Effector CD4-positive, alpha-beta T cell (primary cell): ENCODE results near the gene ZNF662.

Source experiments
- DNase-seq: peaks from one replicate; pipeline ENCODE4 v3.0.0-alpha.2; 2020

The ZNF662 gene

DNA sequence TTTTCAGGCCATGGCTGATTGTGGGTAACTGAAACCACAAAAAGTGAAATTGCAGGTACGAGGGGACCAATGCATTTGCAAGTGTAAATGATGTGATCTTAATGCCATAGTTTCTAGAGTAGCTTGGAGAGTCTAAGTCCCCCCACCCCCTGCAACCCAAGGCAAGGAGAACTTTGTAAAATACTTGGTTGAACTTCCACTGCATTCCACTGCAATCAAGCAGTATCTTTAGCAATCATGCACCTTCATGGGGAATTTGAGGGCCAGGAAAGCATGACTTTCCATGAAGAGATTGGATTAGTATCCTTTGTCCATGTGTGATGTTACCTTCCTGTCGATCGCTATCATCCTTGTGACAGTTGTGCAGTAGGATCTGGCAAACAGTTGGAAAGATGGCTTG, 18.9 kb upstream of the ZNF662 start:
- DNase-seq, result no peak

DNA sequence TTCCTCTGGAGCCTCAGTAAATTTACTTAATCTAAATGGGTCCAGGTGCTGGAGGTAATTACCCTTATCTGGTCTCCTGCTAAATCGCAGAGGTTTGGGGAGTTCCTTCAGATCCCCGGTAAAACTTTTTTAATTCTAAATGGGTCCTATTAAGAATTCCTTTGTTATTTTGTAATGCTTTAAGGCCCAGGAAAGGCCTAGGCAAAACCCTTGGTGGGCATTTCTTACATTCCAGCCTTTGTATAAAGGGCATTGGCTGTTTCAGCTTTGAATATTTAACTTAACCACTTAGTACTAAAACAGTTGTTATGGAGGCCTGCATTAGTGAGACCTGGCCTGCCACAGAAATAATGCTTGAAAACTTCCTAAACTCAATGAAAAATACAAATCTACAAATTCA, 14.9 kb upstream of the ZNF662 start:
- DNase-seq, result no peak

GRCh38 chr3:42892169-42892568, 13.8 kb upstream of the ZNF662 start:
- no peak for DNase-seq

DNA sequence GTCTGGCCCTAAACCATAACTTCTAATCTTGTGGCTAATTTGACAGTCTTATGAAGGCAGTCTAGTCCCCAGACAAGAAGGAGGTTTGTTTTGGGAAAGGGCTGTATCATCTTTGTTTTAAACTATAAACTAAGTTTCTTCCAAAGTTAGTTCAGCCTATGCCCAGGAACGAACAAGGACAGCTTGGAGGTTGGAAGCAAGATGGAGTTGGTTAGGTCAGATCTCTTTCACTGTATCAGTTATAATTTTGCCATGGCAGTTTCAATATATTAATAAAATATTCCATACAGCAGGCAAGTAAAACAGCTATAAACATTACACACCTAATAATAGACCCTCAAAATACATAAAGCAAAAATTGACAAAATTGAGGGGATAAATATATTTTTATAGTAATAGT, 13.1 kb upstream of the ZNF662 start:
- no peak for DNase-seq

DNA sequence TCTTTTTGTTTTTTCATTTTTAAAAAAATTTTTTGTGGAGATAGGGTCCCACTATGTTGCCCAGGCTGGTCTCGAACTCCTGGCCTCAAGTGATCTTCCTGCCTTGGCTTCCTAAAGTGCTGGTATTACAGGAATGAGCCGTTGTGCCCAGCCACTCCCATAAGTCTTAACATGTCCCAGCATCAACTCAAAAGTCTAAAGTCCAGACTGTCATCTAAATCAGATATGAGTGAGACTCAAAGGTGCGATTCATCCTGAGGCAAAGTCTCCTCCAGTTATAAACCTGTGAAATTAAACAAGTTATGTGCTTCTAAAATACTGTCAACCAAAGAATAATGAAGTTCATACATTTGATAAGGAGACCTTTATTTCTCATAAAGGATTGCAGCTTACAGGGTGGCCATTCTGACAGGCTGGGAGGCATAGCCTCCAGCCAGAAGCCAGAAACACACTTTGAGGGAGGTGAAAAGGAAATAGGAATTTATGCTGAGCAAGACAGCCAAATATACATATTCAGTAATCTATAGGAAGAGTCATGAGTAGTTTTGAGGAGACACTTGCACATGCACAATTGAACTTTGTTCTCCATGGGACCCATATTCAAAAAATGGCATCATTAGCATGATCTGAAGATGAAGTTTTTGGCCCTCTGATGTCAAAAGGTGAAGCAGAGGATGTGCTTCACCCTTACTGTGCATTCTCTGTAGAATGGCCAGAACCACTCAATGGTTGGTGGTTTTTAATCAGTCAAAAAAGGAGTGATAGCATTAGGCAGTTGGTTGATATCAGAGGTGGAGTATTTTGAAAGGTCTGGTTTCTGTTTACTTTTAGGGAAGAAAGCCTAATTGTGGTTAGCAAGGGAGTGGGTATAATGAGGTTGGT, 11.0 kb upstream of the ZNF662 start:
- no peak for DNase-seq

DNA sequence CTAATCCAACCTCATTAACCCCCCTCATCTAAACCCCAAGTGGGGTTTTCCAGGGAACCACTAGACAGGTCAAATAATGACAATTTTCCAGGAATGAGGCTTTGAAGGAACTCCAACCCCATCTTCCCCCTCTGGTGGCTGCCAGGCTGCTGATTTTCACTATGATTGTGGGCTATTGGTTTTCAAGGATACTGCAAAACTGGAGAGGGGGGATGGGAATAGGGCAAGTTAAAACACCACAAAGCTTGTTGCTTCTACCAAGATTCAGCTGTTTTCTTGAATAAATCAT, 10.4 kb upstream of the ZNF662 start:
- DNase-seq, result no peak

GRCh38 chr3:42898896-42899675, 6.9 kb upstream of the ZNF662 start:
- DNase-seq, result no peak

DNA sequence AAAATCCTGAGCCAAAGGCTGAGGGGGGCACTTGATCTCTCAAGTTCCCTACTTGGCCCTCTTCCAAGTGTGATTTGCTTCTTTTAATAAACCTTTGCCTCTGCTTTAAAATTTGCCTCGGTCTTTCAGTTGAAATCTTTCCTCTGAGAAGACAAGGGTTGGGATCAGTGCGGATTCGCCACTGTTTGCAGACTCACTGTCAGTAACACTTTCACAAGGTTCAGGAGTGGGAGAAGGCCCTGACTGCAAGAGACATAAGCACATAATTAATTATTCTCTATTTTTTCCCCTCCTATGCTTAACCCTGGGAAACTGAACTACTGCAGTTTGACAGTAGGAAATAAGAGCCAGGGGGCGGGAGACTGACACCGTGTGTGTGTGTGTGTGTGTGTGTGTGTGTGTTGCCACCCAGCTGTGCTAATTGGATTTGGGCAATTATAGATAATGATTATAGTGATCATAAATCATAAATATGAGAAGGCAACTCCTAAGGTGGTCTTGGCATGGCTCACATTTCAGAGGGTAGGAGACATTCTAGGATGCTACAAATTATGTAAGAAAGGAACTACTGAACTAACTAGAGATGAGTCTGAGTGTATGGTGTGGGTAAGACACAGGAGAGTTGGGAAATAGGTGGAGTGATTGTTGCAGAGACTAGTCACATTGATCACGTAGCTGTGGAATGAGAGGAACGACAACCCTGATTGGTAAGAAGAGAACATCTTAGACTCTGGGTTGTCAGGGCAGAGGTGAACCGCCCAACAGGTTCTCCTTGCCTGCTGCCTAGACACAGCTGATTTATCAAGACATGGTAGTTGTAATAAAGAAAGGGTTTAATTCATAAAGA, 5.5 kb upstream of the ZNF662 start:
- DNase-seq, result no peak

- DNase-seq, result no peak
Observed at GRCh38 chr3:42901073-42901415, 4.9 kb upstream of the ZNF662 start.

GRCh38 chr3:42902257-42902656, 3.7 kb upstream of the ZNF662 start:
- DNase-seq, result no peak

GRCh38 chr3:42904076-42904475, 1.9 kb upstream of the ZNF662 start:
- no peak for DNase-seq

DNA sequence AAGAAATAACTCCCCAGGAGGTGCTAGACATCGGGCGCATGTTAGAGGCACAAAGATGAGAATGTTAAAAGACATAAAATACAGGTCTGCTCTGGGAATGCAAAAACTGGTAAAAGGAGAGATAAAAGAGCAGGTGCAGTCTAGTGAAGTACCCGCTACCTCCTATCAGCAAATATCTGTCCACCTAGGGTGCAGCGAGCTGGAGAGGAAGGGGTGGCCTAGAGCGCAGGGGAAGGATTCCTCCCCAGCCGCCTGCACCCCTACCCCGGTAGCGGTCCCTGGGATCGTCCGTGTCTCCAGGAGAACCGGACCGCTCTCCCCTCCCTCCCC, 237 bp upstream of the ZNF662 start:
- no peak for DNase-seq

DNA sequence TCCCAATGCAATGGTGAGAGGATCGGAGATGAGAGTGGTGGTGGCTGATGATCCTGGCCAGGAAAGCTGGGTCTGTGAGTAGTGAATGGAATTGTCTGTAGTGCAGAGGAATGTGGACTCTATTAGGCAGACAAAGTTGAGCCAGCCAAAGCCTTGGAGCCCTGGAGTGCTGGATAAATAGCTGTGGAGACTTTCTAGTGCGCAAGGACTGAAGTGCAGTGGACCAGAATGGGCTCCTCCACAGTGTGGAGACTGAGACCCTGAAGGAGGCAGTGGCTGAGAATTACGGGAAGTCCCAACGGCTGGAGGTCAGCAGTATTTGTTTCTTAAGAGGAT, 874 bp downstream of the ZNF662 start:
- DNase-seq, result no peak

GRCh38 chr3:42908675-42909074, 2.7 kb downstream of the ZNF662 start:
- no peak for DNase-seq

DNA sequence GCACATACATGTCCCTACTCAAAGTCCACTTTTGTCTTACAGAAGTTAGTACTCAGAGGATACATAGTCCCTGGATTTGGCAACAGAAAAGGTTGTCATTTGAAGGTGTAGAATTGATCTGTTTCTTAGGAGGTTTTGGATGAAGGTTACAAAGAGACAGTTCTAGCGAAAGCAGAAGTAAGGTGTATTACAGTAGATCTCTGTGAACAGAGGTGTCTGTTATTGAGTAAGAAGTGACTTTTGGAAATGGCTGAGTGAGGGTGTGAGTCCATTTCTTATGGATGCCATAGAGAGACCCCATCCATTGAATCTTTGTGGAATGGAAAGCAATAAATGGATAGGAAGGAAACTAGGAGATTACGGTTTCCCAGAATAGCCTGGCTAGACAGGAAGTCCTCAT, 5.6 kb downstream of the ZNF662 start:
- no peak for DNase-seq

- DNase-seq, result no peak
Observed at GRCh38 chr3:42914771-42915515, 9.0 kb downstream of the ZNF662 start.

- DNase-seq, result no peak
Observed at GRCh38 chr3:42923606-42924005, 17.7 kb downstream of the ZNF662 start.

GRCh38 chr3:42926310-42926709, 20.4 kb downstream of the ZNF662 start:
- DNase-seq, result no peak

DNA sequence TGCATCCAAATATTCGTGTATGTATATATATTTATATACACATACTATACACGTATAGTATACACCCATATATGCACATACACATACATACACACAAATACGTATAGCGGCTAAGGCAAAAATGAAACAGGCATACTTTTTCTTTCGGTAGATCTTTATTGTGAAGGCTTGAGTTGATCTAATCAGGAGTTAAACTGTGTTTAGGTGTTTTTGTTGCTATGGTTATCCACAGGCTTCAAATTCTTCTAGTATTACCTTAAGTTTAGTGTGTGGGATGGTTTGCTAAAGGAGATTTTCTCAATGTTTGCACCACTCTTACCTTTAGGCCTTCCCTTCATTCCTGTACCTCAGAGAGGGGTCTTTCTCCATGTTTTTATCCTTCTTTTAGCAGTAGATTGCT, 28.2 kb downstream of the ZNF662 start:
- no peak for DNase-seq

DNA sequence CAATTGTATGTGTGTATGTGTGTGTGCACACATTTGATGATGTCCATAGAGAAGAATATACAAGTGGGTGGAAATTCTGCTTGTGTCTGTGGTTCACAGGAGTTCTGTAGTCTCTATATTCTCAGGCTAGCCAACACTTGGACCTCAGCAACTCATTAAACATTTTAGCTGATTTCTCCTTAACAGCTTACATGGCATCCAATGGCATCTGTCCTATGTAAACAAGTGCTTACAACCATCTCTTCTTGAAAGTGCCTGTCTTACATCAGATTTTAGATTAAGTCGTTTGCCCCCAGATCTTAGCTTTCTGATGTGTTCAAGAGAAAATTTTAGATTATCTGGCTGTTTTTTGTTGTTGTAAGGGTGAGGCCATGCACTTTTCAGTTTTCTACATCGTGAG, 29.0 kb downstream of the ZNF662 start:
- DNase-seq, result no peak

DNA sequence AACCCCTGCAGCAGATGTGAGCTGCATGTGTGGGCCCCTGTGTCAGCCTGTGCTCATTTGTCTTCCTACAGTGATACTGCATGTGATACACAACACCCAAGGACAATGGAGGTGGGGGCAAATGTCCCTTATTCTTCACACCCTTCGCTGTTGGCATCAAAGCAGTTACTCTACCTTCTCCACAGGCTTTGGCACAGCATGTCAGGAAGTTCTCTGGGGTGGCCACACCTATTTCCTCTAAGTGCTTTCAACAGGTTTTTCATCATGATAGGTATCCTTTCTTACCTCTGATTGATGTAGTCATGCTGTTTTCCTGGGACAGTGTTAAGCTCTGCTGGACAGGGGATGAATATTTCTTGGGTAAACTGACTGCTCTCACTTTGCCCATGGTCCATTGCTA, 29.5 kb downstream of the ZNF662 start:
- no peak for DNase-seq

DNA sequence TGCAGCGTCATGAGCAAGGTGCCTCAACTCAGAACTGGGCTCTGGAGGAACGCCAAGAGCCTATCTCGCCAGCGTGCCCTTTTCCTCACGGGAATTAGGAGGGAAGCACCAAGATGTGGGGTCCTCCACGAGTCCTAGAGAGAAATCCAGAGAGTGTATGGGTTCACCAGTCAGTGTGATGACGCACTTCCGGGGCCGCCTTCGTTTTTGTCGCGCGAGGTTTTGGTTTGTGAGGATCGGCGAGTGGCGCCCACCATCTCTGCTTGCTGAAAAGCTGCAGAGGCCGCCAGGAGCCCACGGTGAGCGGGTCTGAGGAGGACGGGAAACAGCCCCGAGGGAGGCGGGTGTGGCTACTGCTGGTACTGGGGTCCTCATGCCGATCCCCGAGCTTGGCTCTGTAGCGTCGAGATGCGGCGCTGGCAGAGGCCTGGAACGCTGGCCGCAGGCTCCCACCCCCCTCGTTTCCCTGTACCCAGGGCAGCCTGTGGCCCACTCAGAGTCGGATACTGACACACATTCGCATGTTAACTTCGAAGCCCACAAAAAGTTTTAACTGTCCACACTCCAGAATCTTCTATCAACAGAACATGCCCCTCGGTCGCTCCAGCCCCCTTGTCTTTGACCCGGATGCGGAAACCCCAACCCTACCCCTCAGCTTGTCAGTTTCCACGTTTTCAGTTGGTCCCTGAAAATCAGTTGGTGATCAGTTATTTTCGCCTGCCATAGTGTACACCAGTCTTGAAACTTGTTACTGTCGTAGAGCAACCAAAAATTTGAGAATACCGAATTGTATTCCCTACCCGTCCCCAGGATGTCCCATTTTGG, 30.4 kb downstream of the ZNF662 start:
- no peak for DNase-seq
